ENCODE data around the gene TP63. TPM values are rescaled to one million over a fixed set of nuclear protein-coding genes. Genes with fewer than 3 reads are reported as not detected.

The TP63 gene
- total RNA-seq, 6 experiments from 2014 or later, result 0.06 to 0.55 (median 0.15) TPM; not detected in 3

- Histone ChIP-seq H3K27me3 (no peaks in the 10 kb centered on the region), H3K36me3 (no peaks in the 10 kb centered on the region), H3K4me3 (no peak overlapping the region), H3K9me3 (no peaks in the 10 kb centered on the region), H3K4me1 (no peaks in the 10 kb centered on the region), H3K27ac (no peak overlapping the region)
- DNase-seq (no peak), ATAC-seq (no peak)
- intact Hi-C loops (cut with DNase I), result no loop called here
- 48% methylated on average over 6 of the region's 6 CpGs for WGBS (ENCODE audit: insufficient coverage, low coverage, low lambda C conversion rate, missing lambda C conversion rate)
- TF ChIP-seq CTCF (IDR thresholded peaks at IDR 0.05), result no peak
- no peak for TF ChIP-seq POLR2A (IDR thresholded peaks at IDR 0.05)
These were observed 297.0 kb downstream of the TP63 start for GRCh38 chr3:189927975-189928895.

- no peak overlapping the region for H3K27ac ChIP-seq
- H3K4me1 ChIP-seq, result no peaks in the 10 kb centered on the region
- H3K27me3 ChIP-seq, result no peaks in the 10 kb centered on the region
- ATAC-seq (no peak), DNase-seq (no peak)
- no peak overlapping the region for H3K4me3 ChIP-seq
- H3K9me3 ChIP-seq, result no peaks in the 10 kb centered on the region
- TF ChIP-seq CTCF (IDR thresholded peaks at IDR 0.05), result no peak
- no peak for TF ChIP-seq POLR2A (IDR thresholded peaks at IDR 0.05)
- no peaks in the 10 kb centered on the region for H3K36me3 ChIP-seq
- WGBS (ENCODE audit: insufficient coverage, low coverage, low lambda C conversion rate, missing lambda C conversion rate), result 67% methylated on average over 6 of the region's 6 CpGs
- intact Hi-C loops (cut with DNase I), result no loop called here
These were observed 305.2 kb downstream of the TP63 start for GRCh38 chr3:189936201-189936945.

GRCh38 chr3:189937302-189938127 is 306.3 kb downstream of the TP63 start:
- intact Hi-C loops (cut with DNase I), result no loop called here
- H3K4me1 ChIP-seq, result no peaks in the 10 kb centered on the region
- H3K27me3 ChIP-seq, result no peaks in the 10 kb centered on the region
- DNase-seq, result no peak
- WGBS (ENCODE audit: insufficient coverage, low coverage, low lambda C conversion rate, missing lambda C conversion rate), result 72% methylated on average over 5 of the region's 7 CpGs
- no peak for ATAC-seq
- H3K36me3 ChIP-seq, result no peaks in the 10 kb centered on the region
- TF ChIP-seq POLR2A (IDR thresholded peaks at IDR 0.05) (no peak), CTCF (IDR thresholded peaks at IDR 0.05) (no peak)
- no peaks in the 10 kb centered on the region for H3K9me3 ChIP-seq
- H3K4me3 ChIP-seq, result no peak overlapping the region
- H3K27ac ChIP-seq, result no peak overlapping the region

- Histone ChIP-seq H3K36me3 (no peaks in the 10 kb centered on the region), H3K4me1 (no peaks in the 10 kb centered on the region), H3K27ac (no peak overlapping the region), H3K4me3 (no peak overlapping the region), H3K27me3 (no peaks in the 10 kb centered on the region), H3K9me3 (no peaks in the 10 kb centered on the region)
- WGBS (ENCODE audit: insufficient coverage, low coverage, low lambda C conversion rate, missing lambda C conversion rate), result 100% methylated on average over 2 of the region's 5 CpGs
- intact Hi-C loops (cut with DNase I), result no loop called here
- ATAC-seq (no peak), DNase-seq (no peak)
- TF ChIP-seq POLR2A (IDR thresholded peaks at IDR 0.05) (no peak), CTCF (IDR thresholded peaks at IDR 0.05) (no peak)
These were observed 309.9 kb downstream of the TP63 start for GRCh38 chr3:189941125-189941524.
